Skeletal muscle tissue (tissue), 4 donors: ENCODE results near the gene TPST2. TPM values are rescaled to one million over a fixed set of nuclear protein-coding genes. Genes with fewer than 3 reads are reported as not detected.

Experiments used
- H3K27ac ChIP-seq: one replicate; pipeline ENCODE4 v1.7.0; 2013; ENCODE audit warnings: mild to moderate bottlenecking, low read depth, low read length, inconsistent platforms
- H3K27me3 ChIP-seq, 3 donors: one replicate each; pipeline ENCODE4 v1.7.0; 2013; ENCODE audit warnings: low read length in 3 of 3; ENCODE audit not compliant: control insufficient read depth in 3 of 3, insufficient read depth in 3 of 3
- H3K36me3 ChIP-seq, 3 donors: one replicate each; pipeline ENCODE4 v1.7.0; 2013; ENCODE audit warnings: low read length in 3 of 3; ENCODE audit not compliant: control insufficient read depth in 3 of 3, insufficient read depth in 3 of 3
- H3K4me1 ChIP-seq, 3 donors: one replicate each; pipeline ENCODE4 v1.7.0; 2013; ENCODE audit warnings: low read length in 3 of 3, mild to moderate bottlenecking in 3 of 3; ENCODE audit not compliant: control insufficient read depth in 3 of 3, insufficient read depth in 3 of 3
- H3K4me3 ChIP-seq, 3 donors: one replicate each; pipeline ENCODE4 v1.7.0; 2013; ENCODE audit warnings: low read length in 3 of 3
- H3K9ac ChIP-seq, 3 donors: one replicate each; pipeline ENCODE4 v1.7.0; 2013; ENCODE audit warnings: low read length in 3 of 3, mild to moderate bottlenecking in 3 of 3, moderate library complexity in 2 of 3, low read depth in 1 of 3
- H3K9me3 ChIP-seq, 3 donors: one replicate each; pipeline ENCODE4 v1.7.0; 2013; ENCODE audit warnings: low read length in 3 of 3; ENCODE audit not compliant: control insufficient read depth in 3 of 3
- total RNA-seq: library from RNA; depleted of rRNA; stranded (reverse); fragments of >200 nt; gene quantifications from one replicate; pipeline ENCODE4 v1.2.3, GENCODE V29; 2014
- donor health status: Osteomylitis.

The TPST2 gene
- total RNA-seq, 1 donor from 2014 or later = 6.8 TPM

- H3K4me1 ChIP-seq = peaks cover 65 to 81% (median 75%) of the 10 kb centered on the region in 3 donors
- H3K27ac ChIP-seq = peak overlapping the region; percentile 81
- H3K4me3 ChIP-seq = peak overlapping the region in 2 of 3 donors; percentile 45
- H3K27me3 ChIP-seq = no peaks in the 10 kb centered on the region
- peak overlapping the region in 2 of 3 donors; percentile 65 for H3K9ac ChIP-seq
- H3K36me3 ChIP-seq = no peaks in the 10 kb centered on the region
- no peaks in the 10 kb centered on the region for H3K9me3 ChIP-seq
Observed at GRCh38 chr22:26550498-26551033, 39.4 kb downstream of the TPST2 start.

- Histone ChIP-seq H3K4me3 (peak overlapping the region in 1 of 3 donors; percentile 9), H3K27ac (peak overlapping the region; percentile 81)
Observed at GRCh38 chr22:26549902-26550497, 39.9 kb downstream of the TPST2 start.

GRCh38 chr22:26548984-26549383, 40.9 kb downstream of the TPST2 start:
- Histone ChIP-seq H3K4me3 (no peak overlapping the region), H3K9me3 (no peaks in the 10 kb centered on the region), H3K27me3 (no peaks in the 10 kb centered on the region), H3K4me1 (peaks cover 63 to 79% (median 74%) of the 10 kb centered on the region in 3 donors), H3K36me3 (no peaks in the 10 kb centered on the region), H3K9ac (peak overlapping the region in 1 of 3 donors; percentile 47), H3K27ac (peak overlapping the region; percentile 41)

More at GRCh38 chr22:26549902-26550497, 39.9 kb downstream of the TPST2 start:
- Histone ChIP-seq H3K9ac (peak overlapping the region in 1 of 3 donors; percentile 65), H3K27me3 (no peaks in the 10 kb centered on the region), H3K4me1 (peaks cover 63 to 79% (median 74%) of the 10 kb centered on the region in 3 donors), H3K9me3 (no peaks in the 10 kb centered on the region), H3K36me3 (no peaks in the 10 kb centered on the region)

GRCh38 chr22:26548303-26548702, 41.6 kb downstream of the TPST2 start:
- Histone ChIP-seq H3K36me3 (peaks cover 0 to 4% (median 3%) of the 10 kb centered on the region in 3 donors), H3K27ac (peak overlapping the region; percentile 41), H3K9ac (no peak overlapping the region), H3K4me1 (peaks cover 57 to 78% (median 73%) of the 10 kb centered on the region in 3 donors), H3K27me3 (no peaks in the 10 kb centered on the region), H3K4me3 (no peak overlapping the region), H3K9me3 (no peaks in the 10 kb centered on the region)

- H3K4me3 ChIP-seq = no peak overlapping the region
- peak overlapping the region in 1 of 3 donors; percentile 45 for H3K9ac ChIP-seq
- H3K4me1 ChIP-seq = peaks cover 55 to 74% (median 71%) of the 10 kb centered on the region in 3 donors
- no peaks in the 10 kb centered on the region for H3K27me3 ChIP-seq
- no peak overlapping the region for H3K27ac ChIP-seq
- no peaks in the 10 kb centered on the region for H3K9me3 ChIP-seq
- peaks cover 3 to 8% (median 3%) of the 10 kb centered on the region in 3 donors for H3K36me3 ChIP-seq
Observed at GRCh38 chr22:26547837-26548236, 42.1 kb downstream of the TPST2 start.

- H3K36me3 ChIP-seq = peaks cover 3 to 12% (median 7%) of the 10 kb centered on the region in 3 donors
- no peak overlapping the region for H3K4me3 ChIP-seq
- peak overlapping the region in 1 of 3 donors; percentile 45 for H3K9ac ChIP-seq
- H3K4me1 ChIP-seq = peaks cover 55 to 75% (median 69%) of the 10 kb centered on the region in 3 donors
- peak overlapping the region; percentile 10 for H3K27ac ChIP-seq
- no peaks in the 10 kb centered on the region for H3K9me3 ChIP-seq
- no peaks in the 10 kb centered on the region for H3K27me3 ChIP-seq
Observed at GRCh38 chr22:26547426-26547825, 42.5 kb downstream of the TPST2 start.

GRCh38 chr22:26546282-26546681, 43.6 kb downstream of the TPST2 start:
- H3K27me3 ChIP-seq = no peaks in the 10 kb centered on the region
- H3K9me3 ChIP-seq = no peaks in the 10 kb centered on the region
- H3K36me3 ChIP-seq = peaks cover 6 to 13% (median 9%) of the 10 kb centered on the region in 3 donors
- peak overlapping the region in 1 of 3 donors; percentile 63 for H3K9ac ChIP-seq
- H3K27ac ChIP-seq = peak overlapping the region; percentile 10
- H3K4me3 ChIP-seq = no peak overlapping the region
- peaks cover 52 to 68% (median 64%) of the 10 kb centered on the region in 3 donors for H3K4me1 ChIP-seq

GRCh38 chr22:26545827-26546226, 44.1 kb downstream of the TPST2 start:
- H3K9me3 ChIP-seq = no peaks in the 10 kb centered on the region
- no peaks in the 10 kb centered on the region for H3K27me3 ChIP-seq
- H3K4me3 ChIP-seq = no peak overlapping the region
- H3K9ac ChIP-seq = peak overlapping the region in 1 of 3 donors; percentile 63
- H3K4me1 ChIP-seq = peaks cover 48 to 64% (median 59%) of the 10 kb centered on the region in 3 donors
- H3K27ac ChIP-seq = peak overlapping the region; percentile 10
- peaks cover 11 to 16% (median 14%) of the 10 kb centered on the region in 3 donors for H3K36me3 ChIP-seq

GRCh38 chr22:26545385-26545784, 44.5 kb downstream of the TPST2 start:
- H3K27ac ChIP-seq = peak overlapping the region; percentile 10
- no peak overlapping the region for H3K4me3 ChIP-seq
- no peak overlapping the region for H3K9ac ChIP-seq
- no peaks in the 10 kb centered on the region for H3K27me3 ChIP-seq
- H3K4me1 ChIP-seq = peaks cover 43 to 59% (median 55%) of the 10 kb centered on the region in 3 donors
- no peaks in the 10 kb centered on the region for H3K9me3 ChIP-seq
- peaks cover 15 to 20% (median 16%) of the 10 kb centered on the region in 3 donors for H3K36me3 ChIP-seq

- H3K9ac ChIP-seq = peak overlapping the region in 1 of 3 donors; percentile 40
- peaks cover 37 to 53% (median 50%) of the 10 kb centered on the region in 3 donors for H3K4me1 ChIP-seq
- H3K27me3 ChIP-seq = no peaks in the 10 kb centered on the region
- H3K27ac ChIP-seq = no peak overlapping the region
- no peaks in the 10 kb centered on the region for H3K9me3 ChIP-seq
- H3K4me3 ChIP-seq = peak overlapping the region in 1 of 3 donors; percentile 22
- H3K36me3 ChIP-seq = peaks cover 16 to 25% (median 21%) of the 10 kb centered on the region in 3 donors
Observed at GRCh38 chr22:26544489-26544888, 45.4 kb downstream of the TPST2 start.
